GM21423 (cell line): ENCODE measurements around the gene EYA4.
"Not testable (repeated sequence)": the region's sequence is repeated elsewhere in the genome, so short reads cannot be mapped to it uniquely, and the experiment has no call there.

ENCODE experiments used
- ATAC-seq: cut with Tn5 transposase; IDR thresholded peaks from one replicate; pipeline ENCODE4 v1.9.1; 2021; ENCODE audit warnings: mild to moderate bottlenecking, moderate library complexity; ENCODE audit not compliant: unreplicated experiment

Gene EYA4

GRCh38 chr6:133551436-133551835 lies 310.3 kb downstream of the EYA4 start:
- no peak for ATAC-seq

GRCh38 chr6:133551847-133552341 lies 310.7 kb downstream of the EYA4 start:
- no peak for ATAC-seq

GRCh38 chr6:133553652-133554051 lies 312.5 kb downstream of the EYA4 start:
- ATAC-seq = no peak

DNA sequence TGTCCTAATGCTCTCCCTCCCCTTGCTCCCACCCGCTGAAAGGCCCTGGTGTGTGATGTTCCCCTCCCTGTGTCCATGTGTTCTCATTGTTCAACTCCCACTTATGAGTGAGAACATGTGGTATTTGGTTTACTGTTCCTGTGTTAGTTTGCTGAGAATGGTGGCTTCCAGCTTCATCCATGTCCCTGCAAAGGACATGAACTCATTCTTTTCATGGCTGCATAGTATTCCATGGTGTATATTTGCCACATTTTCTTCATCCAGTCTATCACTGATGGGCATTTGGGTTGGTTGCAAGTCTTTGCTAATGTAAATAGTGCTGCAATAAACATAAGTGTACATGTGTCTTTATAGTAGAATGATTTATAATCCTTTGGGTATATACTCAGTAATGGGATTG lies 313.0 kb downstream of the EYA4 start:
- ATAC-seq = not testable (repeated sequence)

- no peak for ATAC-seq
Observed at GRCh38 chr6:133555685-133556084, 314.5 kb downstream of the EYA4 start.

GRCh38 chr6:133559926-133560325 lies 318.8 kb downstream of the EYA4 start:
- ATAC-seq = no peak

GRCh38 chr6:133567636-133568035 lies 326.5 kb downstream of the EYA4 start:
- ATAC-seq = no peak

GRCh38 chr6:133568970-133569889 lies 328.1 kb downstream of the EYA4 start:
- no peak for ATAC-seq

DNA sequence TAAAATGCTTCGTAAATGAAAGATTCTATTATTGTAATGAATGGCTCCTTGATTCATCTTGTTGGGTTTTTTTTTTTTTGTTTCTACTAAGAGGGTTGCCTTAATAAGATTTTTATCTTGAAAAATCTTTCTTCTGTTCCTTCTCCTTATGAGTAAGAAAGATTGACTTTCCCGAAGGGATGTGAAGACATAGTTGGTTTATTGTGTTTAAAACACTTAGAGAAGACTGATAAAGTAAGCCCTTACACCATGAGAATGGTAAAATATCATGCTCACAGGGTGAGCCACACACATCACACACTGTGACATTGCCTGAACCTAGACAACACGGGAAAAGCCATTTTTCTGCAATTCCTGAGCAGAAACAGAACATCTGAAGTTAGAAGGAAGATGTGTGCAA lies 330.5 kb downstream of the EYA4 start:
- ATAC-seq = no peak

- ATAC-seq = no peak
Observed at GRCh38 chr6:133577851-133578250, 336.7 kb downstream of the EYA4 start.
